ENCODE measurements around the gene ECM1. TPM values are rescaled to one million over a fixed set of nuclear protein-coding genes. Genes with fewer than 3 reads are reported as not detected.

ECM1 gene
- polyA plus RNA-seq, 1 donor (not counting 4 experiments of a cell fraction or from before 2014, with no cell fraction given) = 23.6 TPM

DNA sequence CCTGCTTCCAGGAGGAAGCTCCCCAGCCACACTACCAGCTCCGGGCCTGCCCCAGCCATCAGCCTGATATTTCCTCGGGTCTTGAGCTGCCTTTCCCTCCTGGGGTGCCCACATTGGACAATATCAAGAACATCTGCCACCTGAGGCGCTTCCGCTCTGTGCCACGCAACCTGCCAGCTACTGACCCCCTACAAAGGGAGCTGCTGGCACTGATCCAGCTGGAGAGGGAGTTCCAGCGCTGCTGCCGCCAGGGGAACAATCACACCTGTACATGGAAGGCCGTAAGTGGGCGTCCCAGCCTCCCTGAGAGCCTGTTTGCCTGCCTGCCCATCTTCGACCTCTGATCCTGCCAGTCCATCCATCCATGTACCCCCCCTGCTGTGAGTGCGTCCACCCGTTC is 3.6 kb downstream of the ECM1 start:
- no peaks in the 10 kb centered on the region for H3K9me3 ChIP-seq (ENCODE audit: control insufficient read depth, low read depth, low read length)
- H3K9me1 ChIP-seq (ENCODE audit: control insufficient read depth, extremely low read depth, insufficient read depth, low read length) = peaks cover 2% of the 10 kb centered on the region
- TF ChIP-seq, protein P1, sequence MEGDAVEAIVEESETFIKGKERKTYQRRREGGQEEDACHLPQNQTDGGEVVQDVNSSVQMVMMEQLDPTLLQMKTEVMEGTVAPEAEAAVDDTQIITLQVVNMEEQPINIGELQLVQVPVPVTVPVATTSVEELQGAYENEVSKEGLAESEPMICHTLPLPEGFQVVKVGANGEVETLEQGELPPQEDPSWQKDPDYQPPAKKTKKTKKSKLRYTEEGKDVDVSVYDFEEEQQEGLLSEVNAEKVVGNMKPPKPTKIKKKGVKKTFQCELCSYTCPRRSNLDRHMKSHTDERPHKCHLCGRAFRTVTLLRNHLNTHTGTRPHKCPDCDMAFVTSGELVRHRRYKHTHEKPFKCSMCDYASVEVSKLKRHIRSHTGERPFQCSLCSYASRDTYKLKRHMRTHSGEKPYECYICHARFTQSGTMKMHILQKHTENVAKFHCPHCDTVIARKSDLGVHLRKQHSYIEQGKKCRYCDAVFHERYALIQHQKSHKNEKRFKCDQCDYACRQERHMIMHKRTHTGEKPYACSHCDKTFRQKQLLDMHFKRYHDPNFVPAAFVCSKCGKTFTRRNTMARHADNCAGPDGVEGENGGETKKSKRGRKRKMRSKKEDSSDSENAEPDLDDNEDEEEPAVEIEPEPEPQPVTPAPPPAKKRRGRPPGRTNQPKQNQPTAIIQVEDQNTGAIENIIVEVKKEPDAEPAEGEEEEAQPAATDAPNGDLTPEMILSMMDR (optimal IDR thresholded peaks at IDR 0.05 in 1 of 3, IDR thresholded peaks at IDR 0.05 in 1 of 3, conservative IDR thresholded peaks at IDR 0.05 in 1 of 3; ENCODE audit: extremely low read depth in 1 of 3, insufficient read depth in 2 of 3, low read length in 3 of 3) = no peak
- TF ChIP-seq EZH2 (IDR thresholded peaks at IDR 0.05; ENCODE audit: low read length) = no peak
- no peak overlapping the region for H3K9ac ChIP-seq (ENCODE audit: control insufficient read depth, extremely low read depth, insufficient read depth, low read length)
- H3K27me3 ChIP-seq (ENCODE audit: control insufficient read depth, extremely low read depth, insufficient read depth, low read length) = no peaks in the 10 kb centered on the region
- H3K36me3 ChIP-seq (ENCODE audit: control insufficient read depth in 2 of 2, extremely low read depth in 1 of 2, insufficient read depth in 2 of 2, low read length in 2 of 2) = peaks cover 16 to 17% of the 10 kb centered on the region in 2 experiments
- FAIRE-seq = no peak
- H3K27ac ChIP-seq (ENCODE audit: control insufficient read depth, insufficient read depth, low read length) = no peak overlapping the region
- peaks cover 40% of the 10 kb centered on the region for H3K4me1 ChIP-seq (ENCODE audit: control insufficient read depth, extremely low read depth, insufficient read depth, low read length)
- no peak overlapping the region for H3K4me3 ChIP-seq (ENCODE audit: control insufficient read depth in 2 of 3, extremely low read depth in 1 of 3, insufficient read depth in 2 of 3, low read depth in 1 of 3, low read length in 3 of 3)
- H2AFZ ChIP-seq (ENCODE audit: control insufficient read depth, low read length) = no peak overlapping the region
- H3K79me2 ChIP-seq (ENCODE audit: control insufficient read depth, insufficient read depth, low read length) = no peaks in the 10 kb centered on the region
- dilution Hi-C loops (cut with MboI; ENCODE audit: extremely low pct_ligation_motif_present, low sequenced_read_pairs) = no loop called here
- no peaks in the 10 kb centered on the region for H4K20me1 ChIP-seq (ENCODE audit: control insufficient read depth, extremely low read depth, insufficient read depth, low read length)
- no peak for DNase-seq (ENCODE audit: low read depth, low spot score)
- no peak overlapping the region for H3K4me2 ChIP-seq (ENCODE audit: control insufficient read depth, extremely low read depth, insufficient read depth, low read depth, low read length)

DNA sequence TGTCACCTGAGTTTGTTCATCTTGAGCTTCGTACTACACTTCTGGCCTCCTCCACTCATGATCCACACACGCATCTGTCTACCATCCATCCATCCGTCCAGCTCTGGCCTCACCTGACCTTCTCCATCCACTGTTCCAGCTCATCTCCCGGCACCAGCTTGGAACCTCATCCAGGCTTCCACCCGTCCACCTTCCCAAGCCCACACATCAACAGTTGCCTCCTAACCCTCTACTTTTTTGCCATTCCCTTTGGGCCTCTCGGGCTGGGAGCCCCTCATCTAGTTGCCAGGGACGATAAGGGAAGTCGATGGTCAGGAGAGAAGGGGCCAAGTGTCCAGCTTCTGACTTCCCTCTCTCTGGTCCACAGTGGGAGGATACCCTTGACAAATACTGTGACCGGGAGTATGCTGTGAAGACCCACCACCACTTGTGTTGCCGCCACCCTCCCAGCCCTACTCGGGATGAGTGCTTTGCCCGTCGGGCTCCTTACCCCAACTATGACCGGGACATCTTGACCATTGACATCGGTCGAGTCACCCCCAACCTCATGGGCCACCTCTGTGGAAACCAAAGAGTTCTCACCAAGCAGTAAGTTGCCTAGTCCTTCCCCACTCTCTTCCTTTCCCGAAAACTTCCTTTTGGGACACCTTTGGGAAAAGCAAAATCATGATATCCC is 4.2 kb downstream of the ECM1 start:
- no peaks in the 10 kb centered on the region for H3K9me3 ChIP-seq (ENCODE audit: control insufficient read depth, low read depth, low read length)
- H3K27ac ChIP-seq (ENCODE audit: control insufficient read depth, insufficient read depth, low read length) = no peak overlapping the region
- no peak for DNase-seq (ENCODE audit: low read depth, low spot score)
- peaks cover 2% of the 10 kb centered on the region for H3K9me1 ChIP-seq (ENCODE audit: control insufficient read depth, extremely low read depth, insufficient read depth, low read length)
- TF ChIP-seq, protein P1 (optimal IDR thresholded peaks at IDR 0.05 in 1 of 3, IDR thresholded peaks at IDR 0.05 in 1 of 3, conservative IDR thresholded peaks at IDR 0.05 in 1 of 3; ENCODE audit: extremely low read depth in 1 of 3, insufficient read depth in 2 of 3, low read length in 3 of 3) = no peak
- no peak for TF ChIP-seq EZH2 (IDR thresholded peaks at IDR 0.05; ENCODE audit: low read length)
- no peak for FAIRE-seq
- no peak overlapping the region for H3K4me3 ChIP-seq (ENCODE audit: control insufficient read depth in 2 of 3, extremely low read depth in 1 of 3, insufficient read depth in 2 of 3, low read depth in 1 of 3, low read length in 3 of 3)
- H3K36me3 ChIP-seq (ENCODE audit: control insufficient read depth in 2 of 2, extremely low read depth in 1 of 2, insufficient read depth in 2 of 2, low read length in 2 of 2) = peaks cover 13 to 17% of the 10 kb centered on the region in 2 experiments
- H4K20me1 ChIP-seq (ENCODE audit: control insufficient read depth, extremely low read depth, insufficient read depth, low read length) = no peaks in the 10 kb centered on the region
- H3K79me2 ChIP-seq (ENCODE audit: control insufficient read depth, insufficient read depth, low read length) = no peaks in the 10 kb centered on the region
- H3K4me2 ChIP-seq (ENCODE audit: control insufficient read depth, extremely low read depth, insufficient read depth, low read depth, low read length) = no peak overlapping the region
- H2AFZ ChIP-seq (ENCODE audit: control insufficient read depth, low read length) = no peak overlapping the region
- dilution Hi-C loops (cut with MboI; ENCODE audit: extremely low pct_ligation_motif_present, low sequenced_read_pairs) = no loop called here
- H3K4me1 ChIP-seq (ENCODE audit: control insufficient read depth, extremely low read depth, insufficient read depth, low read length) = peaks cover 42% of the 10 kb centered on the region
- H3K9ac ChIP-seq (ENCODE audit: control insufficient read depth, extremely low read depth, insufficient read depth, low read length) = no peak overlapping the region
- H3K27me3 ChIP-seq (ENCODE audit: control insufficient read depth, extremely low read depth, insufficient read depth, low read length) = no peaks in the 10 kb centered on the region

Data from keratinocyte (primary cell).